ENCODE data around the gene SH3BP4.

DNA sequence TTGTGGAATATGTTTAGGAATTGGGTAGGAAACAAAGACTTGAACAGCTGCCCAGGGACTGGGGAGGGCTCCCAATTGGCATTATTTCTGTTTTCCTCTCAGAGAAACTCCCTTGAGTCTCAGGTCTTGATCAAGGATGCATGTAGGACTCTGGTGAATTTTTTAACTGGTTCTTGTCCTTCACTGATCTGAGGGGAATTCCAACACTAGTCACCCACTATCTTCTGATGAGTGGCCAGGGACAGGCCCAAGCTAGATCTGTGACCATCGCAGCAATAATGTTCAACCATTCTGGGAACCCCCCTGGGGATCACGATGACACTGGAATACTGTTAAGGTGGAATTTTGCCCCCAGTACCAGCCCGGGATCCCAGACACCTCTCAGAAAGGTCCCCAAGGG lies 132.0 kb downstream of the SH3BP4 start:
- TF ChIP-seq CHD2 (IDR thresholded peaks at IDR 0.05; ENCODE audit: borderline replicate concordance, low read depth, low read length) (no peak), JUND (IDR thresholded peaks at IDR 0.05; ENCODE audit: low read depth, low read length) (no peak), EZH2 (IDR thresholded peaks at IDR 0.05; ENCODE audit: borderline replicate concordance, control insufficient read depth, low read depth, low read length) (no peak)
- TF ChIP-seq, protein P1, sequence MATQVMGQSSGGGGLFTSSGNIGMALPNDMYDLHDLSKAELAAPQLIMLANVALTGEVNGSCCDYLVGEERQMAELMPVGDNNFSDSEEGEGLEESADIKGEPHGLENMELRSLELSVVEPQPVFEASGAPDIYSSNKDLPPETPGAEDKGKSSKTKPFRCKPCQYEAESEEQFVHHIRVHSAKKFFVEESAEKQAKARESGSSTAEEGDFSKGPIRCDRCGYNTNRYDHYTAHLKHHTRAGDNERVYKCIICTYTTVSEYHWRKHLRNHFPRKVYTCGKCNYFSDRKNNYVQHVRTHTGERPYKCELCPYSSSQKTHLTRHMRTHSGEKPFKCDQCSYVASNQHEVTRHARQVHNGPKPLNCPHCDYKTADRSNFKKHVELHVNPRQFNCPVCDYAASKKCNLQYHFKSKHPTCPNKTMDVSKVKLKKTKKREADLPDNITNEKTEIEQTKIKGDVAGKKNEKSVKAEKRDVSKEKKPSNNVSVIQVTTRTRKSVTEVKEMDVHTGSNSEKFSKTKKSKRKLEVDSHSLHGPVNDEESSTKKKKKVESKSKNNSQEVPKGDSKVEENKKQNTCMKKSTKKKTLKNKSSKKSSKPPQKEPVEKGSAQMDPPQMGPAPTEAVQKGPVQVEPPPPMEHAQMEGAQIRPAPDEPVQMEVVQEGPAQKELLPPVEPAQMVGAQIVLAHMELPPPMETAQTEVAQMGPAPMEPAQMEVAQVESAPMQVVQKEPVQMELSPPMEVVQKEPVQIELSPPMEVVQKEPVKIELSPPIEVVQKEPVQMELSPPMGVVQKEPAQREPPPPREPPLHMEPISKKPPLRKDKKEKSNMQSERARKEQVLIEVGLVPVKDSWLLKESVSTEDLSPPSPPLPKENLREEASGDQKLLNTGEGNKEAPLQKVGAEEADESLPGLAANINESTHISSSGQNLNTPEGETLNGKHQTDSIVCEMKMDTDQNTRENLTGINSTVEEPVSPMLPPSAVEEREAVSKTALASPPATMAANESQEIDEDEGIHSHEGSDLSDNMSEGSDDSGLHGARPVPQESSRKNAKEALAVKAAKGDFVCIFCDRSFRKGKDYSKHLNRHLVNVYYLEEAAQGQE (IDR thresholded peaks at IDR 0.05; ENCODE audit: low read depth, low read length): no peak

All from GM12878 (cell line).